H9 (cell line): ENCODE measurements around the gene CNTF. TPM values are rescaled to one million over a fixed set of nuclear protein-coding genes. Genes with fewer than 3 reads are reported as not detected.

Source experiments
- DNase-seq: peaks from one replicate; pipeline ENCODE4 v3.0.0-alpha.2; 2017
- H2AFZ ChIP-seq: one replicate; pipeline ENCODE4 v1.6.1; 2013; ENCODE audit warnings: mild to moderate bottlenecking, low read length, control low read depth, moderate library complexity
- H2AK5ac ChIP-seq: 2 replicates; pipeline ENCODE4 v1.6.1; 2013; ENCODE audit warnings: low read length, control low read depth, mixed read lengths; ENCODE audit not compliant: insufficient read length
- H2BK120ac ChIP-seq: one replicate; pipeline ENCODE4 v1.6.1; 2013; ENCODE audit warnings: low read depth, mild to moderate bottlenecking, low read length, control low read depth, inconsistent platforms; ENCODE audit not compliant: poor library complexity, severe bottlenecking
- H2BK12ac ChIP-seq: 2 replicates; pipeline ENCODE4 v1.6.1; 2013; ENCODE audit warnings: low read length, control low read depth, mixed read lengths, low read depth; ENCODE audit not compliant: insufficient read length
- H2BK15ac ChIP-seq: 2 replicates; pipeline ENCODE4 v1.6.1; 2013; ENCODE audit warnings: low read depth, low read length, control low read depth
- H2BK20ac ChIP-seq: one replicate; pipeline ENCODE4 v1.6.1; 2013; ENCODE audit warnings: low read depth, mild to moderate bottlenecking, low read length, control low read depth, inconsistent platforms; ENCODE audit not compliant: poor library complexity, severe bottlenecking
- H2BK5ac ChIP-seq: 2 replicates; pipeline ENCODE4 v1.6.1; 2013; ENCODE audit warnings: low read length, control low read depth, mixed read lengths; ENCODE audit not compliant: insufficient read length
- H3K14ac ChIP-seq: 2 replicates; pipeline ENCODE4 v1.6.1; 2013; ENCODE audit warnings: low read length, control low read depth; ENCODE audit not compliant: insufficient read depth
- H3K18ac ChIP-seq: 2 replicates; pipeline ENCODE4 v1.6.1; 2013; ENCODE audit warnings: low read depth, mild to moderate bottlenecking, mixed read lengths, low read length, control low read depth; ENCODE audit not compliant: insufficient read length
- H3K23ac ChIP-seq: 2 replicates; pipeline ENCODE4 v1.6.1; 2013; ENCODE audit warnings: low read length, control low read depth, mixed read lengths, low read depth; ENCODE audit not compliant: insufficient read length
- H3K23me2 ChIP-seq: 2 replicates; pipeline ENCODE4 v1.6.1; 2013; ENCODE audit warnings: low read depth, mild to moderate bottlenecking, mixed read lengths, low read length, control low read depth; ENCODE audit not compliant: insufficient read length, poor library complexity, severe bottlenecking
- H3K27ac ChIP-seq: 2 replicates; pipeline ENCODE4 v1.5.1; 2013; ENCODE audit warnings: low read length, control low read depth, mixed read lengths, low read depth; ENCODE audit not compliant: insufficient read length
- H3K27me3 ChIP-seq: 2 replicates; pipeline ENCODE4 v1.6.1; 2013; ENCODE audit warnings: low read length, control low read depth, inconsistent platforms; ENCODE audit not compliant: insufficient read depth
- H3K4ac ChIP-seq: 2 replicates; pipeline ENCODE4 v1.6.1; 2013; ENCODE audit warnings: low read depth, mild to moderate bottlenecking, control low read depth, inconsistent platforms, low read length, moderate library complexity
- H3K4me1 ChIP-seq: 2 replicates; pipeline ENCODE4 v1.6.1; 2013; ENCODE audit warnings: low read length, control low read depth, inconsistent platforms; ENCODE audit not compliant: insufficient read depth
- H3K4me2 ChIP-seq: 2 replicates; pipeline ENCODE4 v1.6.1; 2013; ENCODE audit warnings: low read length, control low read depth, mixed read lengths; ENCODE audit not compliant: insufficient read length, insufficient read depth
- H3K56ac ChIP-seq: 2 replicates; pipeline ENCODE4 v1.6.1; 2013; ENCODE audit warnings: low read depth, mild to moderate bottlenecking, mixed read lengths, low read length, control low read depth; ENCODE audit not compliant: insufficient read length
- H3K79me1 ChIP-seq: 2 replicates; pipeline ENCODE4 v1.6.1; 2013; ENCODE audit warnings: low read depth, mild to moderate bottlenecking, moderate library complexity, low read length, control low read depth, inconsistent platforms; ENCODE audit not compliant: insufficient read depth, poor library complexity, severe bottlenecking
- H3K79me2 ChIP-seq: 2 replicates; pipeline ENCODE4 v1.6.1; 2013; ENCODE audit warnings: low read length, control low read depth, inconsistent platforms; ENCODE audit not compliant: insufficient read depth
- H3K9ac ChIP-seq: 2 replicates; pipeline ENCODE4 v1.6.1; 2013; ENCODE audit warnings: low read length, control low read depth, mixed read lengths; ENCODE audit not compliant: insufficient read length; ENCODE audit errors: extremely low read depth
- H3K9me3 ChIP-seq: one replicate; pipeline ENCODE4 v1.6.1; 2013; ENCODE audit warnings: low read depth, low read length, inconsistent platforms; ENCODE audit not compliant: control insufficient read depth
- H3T11ph ChIP-seq: one replicate; pipeline ENCODE4 v1.6.1; 2013; ENCODE audit warnings: mild to moderate bottlenecking, low read length, control low read depth, inconsistent platforms
- H4K20me1 ChIP-seq: one replicate; pipeline ENCODE4 v1.6.1; 2013; ENCODE audit not compliant: control insufficient read depth, insufficient read length, insufficient read depth
- H4K5ac ChIP-seq: 2 replicates; pipeline ENCODE4 v1.6.1; 2013; ENCODE audit warnings: low read depth, mild to moderate bottlenecking, mixed read lengths, low read length, control low read depth; ENCODE audit not compliant: insufficient read length
- H4K8ac ChIP-seq: replicated peaks from 2 replicates; pipeline ENCODE4 v1.6.1; 2013; ENCODE audit warnings: low read length, control low read depth, mixed read lengths, low read depth; ENCODE audit not compliant: insufficient read length
- H4K91ac ChIP-seq: 2 replicates; pipeline ENCODE4 v1.6.1; 2013; ENCODE audit warnings: low read depth, mild to moderate bottlenecking, moderate library complexity, mixed read lengths, low read length, control low read depth; ENCODE audit not compliant: insufficient read length
- H3K27ac Mint-ChIP-seq, 3 experiments: 2 replicates in 2 of 3; 3 replicates in 1 of 3; pipeline ENCODE4 v1.8.0; 2020 to 2021; ENCODE audit warnings: mixed read lengths in 3 of 3, mild to moderate bottlenecking in 1 of 3, moderate library complexity in 1 of 3
- H3K27me3 Mint-ChIP-seq: 2 replicates; pipeline ENCODE4 v1.8.0; 2021; ENCODE audit warnings: low read depth, mild to moderate bottlenecking, moderate library complexity, mixed read lengths
- H3K36me3 Mint-ChIP-seq, 3 experiments: 2 replicates in 2 of 3; 3 replicates in 1 of 3; pipeline ENCODE4 v1.8.0; 2020 to 2021; ENCODE audit warnings: low read depth in 3 of 3, mixed read lengths in 3 of 3; ENCODE audit not compliant: insufficient read depth in 1 of 3
- H3K4me1 Mint-ChIP-seq, 2 experiments: 2 replicates each; pipeline ENCODE4 v1.8.0; 2020; ENCODE audit warnings: mixed read lengths in 2 of 2
- H3K4me3 Mint-ChIP-seq, 2 experiments: 2 replicates in 1 of 2; 3 replicates in 1 of 2; pipeline ENCODE4 v1.8.0; 2020 to 2021; ENCODE audit warnings: mild to moderate bottlenecking in 2 of 2, mixed read lengths in 2 of 2, moderate library complexity in 1 of 2
- H3K9me3 Mint-ChIP-seq, 2 experiments: 2 replicates in 1 of 2; 3 replicates in 1 of 2; pipeline ENCODE4 v1.8.0; 2020; ENCODE audit warnings: mild to moderate bottlenecking in 2 of 2, mixed read lengths in 2 of 2, moderate library complexity in 1 of 2
- CTCF ChIP-seq: fragments of 200-600 bp; sonication (generic); conservative IDR thresholded peaks from 3 replicates; pipeline ENCODE4 v1.8.0; 2021; ENCODE audit warnings: antibody characterized with exemption, mild to moderate bottlenecking
- WGBS: extraction: QIAGEN DNeasy Blood & Tissue Kit; methylation state at CpG from one replicate; pipeline ENCODE4 v1.1.7; 2013; ENCODE audit warnings: missing lambda C conversion rate, low lambda C conversion rate, mixed read lengths; ENCODE audit not compliant: insufficient read length; ENCODE audit errors: extremely low coverage; 5-methylcytosine and 5-hydroxymethylcytosine counted together
- total RNA-seq: library from RNA; stranded (reverse); gene quantifications from 2 replicates; pipeline ENCODE4 v1.2.1, GENCODE V29; 2021

Gene CNTF
- total RNA-seq, 1 experiment from 2014 or later: 3.5 TPM

GRCh38 chr11:58647141-58647699 is 24.8 kb downstream of the CNTF start:
- H3K4me2 ChIP-seq: no peak overlapping the region
- no peak overlapping the region for H4K8ac ChIP-seq
- no peak overlapping the region for H4K91ac ChIP-seq
- no peak overlapping the region for H3T11ph ChIP-seq
- H3K27me3 ChIP-seq: no peaks in the 10 kb centered on the region
- no peaks in the 10 kb centered on the region for H3K79me2 ChIP-seq
- H3K14ac ChIP-seq: no peak overlapping the region
- H2BK120ac ChIP-seq: no peak overlapping the region
- no peaks in the 10 kb centered on the region for H4K20me1 ChIP-seq
- H3K9ac ChIP-seq: no peak overlapping the region
- DNase-seq: no peak
- no peak overlapping the region for H2BK20ac ChIP-seq
- no peaks in the 10 kb centered on the region for H3K79me1 ChIP-seq
- H3K4me1 ChIP-seq: no peaks in the 10 kb centered on the region
- no peaks in the 10 kb centered on the region for H3K23me2 ChIP-seq
- H2BK15ac ChIP-seq: no peak overlapping the region
- peaks cover 2% of the 10 kb centered on the region for H3K27me3 Mint-ChIP-seq
- no peak overlapping the region for H3K27ac Mint-ChIP-seq
- no peak overlapping the region for H2AK5ac ChIP-seq
- no peak overlapping the region for H2AFZ ChIP-seq
- H3K9me3 Mint-ChIP-seq: peaks cover 32 to 38% of the 10 kb centered on the region in 2 experiments
- no peak overlapping the region for H3K18ac ChIP-seq
- no peak overlapping the region for H4K5ac ChIP-seq
- H3K36me3 Mint-ChIP-seq: peaks cover 7 to 10% (median 8%) of the 10 kb centered on the region in 3 experiments; a peak in 5 of 7 replicates
- no peak overlapping the region for H3K23ac ChIP-seq
- H3K27ac ChIP-seq: no peak overlapping the region
- no peak overlapping the region for H2BK12ac ChIP-seq
- H3K4me1 Mint-ChIP-seq: peaks cover 11 to 13% of the 10 kb centered on the region in 2 experiments
- H3K4me3 Mint-ChIP-seq: no peak overlapping the region; a peak in 1 of 5 replicates
- WGBS: no CpG with 5 or more reads among the region's 2 CpGs
- no peak overlapping the region for H2BK5ac ChIP-seq
- no peak for TF ChIP-seq CTCF
- no peak overlapping the region for H3K4ac ChIP-seq
- no peak overlapping the region for H3K56ac ChIP-seq
- H3K9me3 ChIP-seq: peaks cover 22% of the 10 kb centered on the region
